ENCODE measurements around the gene PPP1R14C. TPM values are rescaled to one million over a fixed set of nuclear protein-coding genes. Genes with fewer than 3 reads are reported as not detected.

Gene PPP1R14C
- total and polyA plus RNA-seq, 7 donors: under 0.01 to 37.0 (median 19.8) TPM; not detected in 2

GRCh38 chr6:150207931-150208570 is 65.2 kb downstream of the PPP1R14C start:
- Histone ChIP-seq H3K27ac (no peak overlapping the region), H3K4me1 (no peaks in the 10 kb centered on the region), H3K9me3 (no peaks in the 10 kb centered on the region), H3K4me3 (no peak overlapping the region), H3K36me3 (no peaks in the 10 kb centered on the region), H3K27me3 (no peaks in the 10 kb centered on the region)
- intact Hi-C loops (cut with DNase I): no loop called here
- no peak for TF ChIP-seq EP300 (IDR thresholded peaks at IDR 0.05)
- no peak for TF ChIP-seq POLR2AphosphoS5 (IDR thresholded peaks at IDR 0.05)
- no peak for TF ChIP-seq POLR2A (IDR thresholded peaks at IDR 0.05)
- no peak for TF ChIP-seq CTCF (IDR thresholded peaks at IDR 0.05)
- WGBS, 2 donors: 94 to 96% methylated on average over 7 of the region's 7 CpGs
- no peak for DNase-seq

GRCh38 chr6:150208611-150209352 is 65.9 kb downstream of the PPP1R14C start:
- intact Hi-C loops (cut with DNase I): no loop called here
- no peak overlapping the region for H3K4me3 ChIP-seq
- H3K27ac ChIP-seq: no peak overlapping the region
- TF ChIP-seq POLR2AphosphoS5 (IDR thresholded peaks at IDR 0.05) (no peak), CTCF (IDR thresholded peaks at IDR 0.05) (no peak), EP300 (IDR thresholded peaks at IDR 0.05) (no peak), POLR2A (IDR thresholded peaks at IDR 0.05) (no peak)
- H3K27me3 ChIP-seq: no peaks in the 10 kb centered on the region
- no peaks in the 10 kb centered on the region for H3K36me3 ChIP-seq
- H3K4me1 ChIP-seq: no peaks in the 10 kb centered on the region
- DNase-seq: no peak
- WGBS, 2 donors: 74 to 80% methylated on average over 12 of the region's 12 CpGs
- H3K9me3 ChIP-seq: no peaks in the 10 kb centered on the region

- Histone ChIP-seq H3K27me3 (no peaks in the 10 kb centered on the region), H3K4me1 (no peaks in the 10 kb centered on the region), H3K4me3 (no peak overlapping the region), H3K9me3 (no peaks in the 10 kb centered on the region), H3K27ac (no peak overlapping the region), H3K36me3 (no peaks in the 10 kb centered on the region)
- DNase-seq: no peak
- WGBS, 2 donors: 92 to 93% methylated on average over 2 of the region's 2 CpGs
- intact Hi-C loops (cut with DNase I): no loop called here
- no peak for TF ChIP-seq POLR2AphosphoS5 (IDR thresholded peaks at IDR 0.05)
- TF ChIP-seq EP300 (IDR thresholded peaks at IDR 0.05): no peak
- TF ChIP-seq CTCF (IDR thresholded peaks at IDR 0.05): no peak
- TF ChIP-seq POLR2A (IDR thresholded peaks at IDR 0.05): no peak
Observed at GRCh38 chr6:150209415-150209814, 66.6 kb downstream of the PPP1R14C start.

GRCh38 chr6:150211700-150212511 is 69.1 kb downstream of the PPP1R14C start:
- Histone ChIP-seq H3K27me3 (no peaks in the 10 kb centered on the region), H3K4me1 (no peaks in the 10 kb centered on the region), H3K9me3 (no peaks in the 10 kb centered on the region), H3K4me3 (no peak overlapping the region), H3K36me3 (no peaks in the 10 kb centered on the region), H3K27ac (no peak overlapping the region)
- no peak for DNase-seq
- 91 to 93% methylated on average over 11 of the region's 11 CpGs for WGBS, 2 donors
- TF ChIP-seq POLR2AphosphoS5 (IDR thresholded peaks at IDR 0.05) (no peak), EP300 (IDR thresholded peaks at IDR 0.05) (no peak), CTCF (IDR thresholded peaks at IDR 0.05) (no peak), POLR2A (IDR thresholded peaks at IDR 0.05) (no peak)
- intact Hi-C loops (cut with DNase I): no loop called here
